Putamen (tissue), 1 donor: ENCODE measurements around the gene AUTS2.

Source experiments
- DNase-seq: peaks from one replicate; pipeline ENCODE4 v3.0.0-alpha.2; 2016; ENCODE audit warnings: low spot score

The AUTS2 gene

GRCh38 chr7:70416986-70417655 is 818.8 kb downstream of the AUTS2 start:
- DNase-seq = peak; percentile 80

DNA sequence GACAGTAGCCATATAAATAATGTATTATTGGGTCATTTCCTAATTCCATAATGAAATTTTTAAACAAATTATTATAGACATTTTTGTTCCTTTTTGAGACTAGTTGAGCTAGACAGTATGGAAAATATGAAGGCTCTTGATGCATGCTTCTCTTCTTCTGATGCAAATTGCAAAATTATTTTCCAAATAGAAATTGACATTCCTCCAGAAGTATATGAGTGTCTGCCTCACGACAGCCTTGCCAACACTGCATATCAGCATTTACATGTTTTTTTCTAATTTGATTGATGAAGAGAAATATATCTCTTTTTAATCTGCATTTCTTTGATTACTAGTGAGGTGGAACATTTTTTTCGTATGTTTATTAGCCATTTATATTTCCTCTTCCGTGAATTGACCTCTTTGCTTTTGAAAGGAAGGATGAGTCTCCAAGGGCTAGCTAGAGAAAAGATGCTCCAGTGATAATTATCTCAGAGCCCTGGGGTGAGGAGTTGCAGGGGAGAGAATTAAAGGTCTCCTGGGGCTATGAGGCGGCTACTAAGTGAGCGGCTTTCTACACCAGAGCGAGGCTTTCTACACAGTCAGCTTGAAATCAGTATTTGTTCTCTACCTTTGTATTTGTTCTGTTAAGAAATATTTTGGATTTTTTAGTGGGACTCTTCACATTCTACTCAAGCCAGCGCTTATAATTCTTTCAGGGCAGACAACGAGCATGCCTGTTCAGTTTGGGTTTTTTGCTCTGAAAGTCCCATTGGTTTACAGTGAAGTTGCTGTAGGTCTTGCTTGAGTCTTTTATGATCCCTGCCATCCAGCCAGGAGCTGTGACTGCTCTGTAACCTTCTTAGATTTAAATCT is 821.5 kb downstream of the AUTS2 start:
- DNase-seq = no peak

- DNase-seq = no peak
Measured at GRCh38 chr7:70420381-70420662, 822.0 kb downstream of the AUTS2 start.

- DNase-seq = no peak
Measured at GRCh38 chr7:70421319-70421718, 823.0 kb downstream of the AUTS2 start.

DNA sequence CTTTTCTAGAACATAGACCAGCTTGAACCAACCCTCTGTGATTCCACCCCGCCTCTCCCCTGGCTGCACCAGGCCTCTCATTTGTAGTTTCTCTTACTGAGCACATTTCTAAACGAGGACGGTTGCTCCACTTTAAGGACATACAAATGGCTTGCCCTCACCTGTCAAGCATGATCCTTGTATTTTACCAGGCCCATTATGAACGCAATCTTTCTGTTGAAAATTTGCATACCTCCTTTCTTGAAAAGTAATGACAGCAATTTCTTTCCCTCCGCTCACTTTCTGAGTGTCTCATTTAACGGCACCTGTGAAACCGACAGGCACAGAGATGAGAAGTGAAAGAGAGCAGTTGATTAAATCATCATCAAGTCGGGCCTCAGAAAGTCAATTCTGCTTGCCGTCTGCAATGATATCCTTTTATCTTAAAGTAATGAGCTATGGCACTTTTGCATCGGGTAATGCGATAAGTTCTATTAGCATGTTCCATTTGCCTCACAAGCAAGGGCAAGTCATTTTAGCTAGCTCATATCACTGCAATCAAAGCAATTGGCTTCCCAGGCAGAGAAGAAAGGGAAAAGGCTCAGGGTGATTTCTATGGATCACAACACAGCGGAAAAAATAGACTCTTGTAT is 828.1 kb downstream of the AUTS2 start:
- peak; percentile 24 for DNase-seq

DNA sequence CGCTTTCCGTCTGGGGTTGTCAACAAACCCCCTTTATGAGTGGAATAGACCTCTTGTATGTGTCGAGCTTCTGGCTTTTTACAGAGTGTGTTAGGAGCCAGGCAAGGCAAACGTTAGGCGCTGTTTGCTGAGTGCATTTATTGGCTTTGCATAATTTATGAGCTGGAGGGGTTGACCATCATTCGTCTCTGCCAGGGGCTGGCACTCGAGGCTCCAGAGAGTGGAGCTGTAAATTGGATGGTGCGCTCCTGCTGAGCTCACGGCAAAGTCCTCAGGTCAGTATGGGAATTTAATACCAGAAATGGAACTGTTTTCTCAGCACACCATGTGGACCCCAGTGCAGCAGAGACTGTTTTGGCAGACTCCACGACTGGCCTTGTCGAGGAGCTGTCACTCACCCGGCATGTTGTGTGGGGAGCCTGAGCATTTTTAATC is 834.3 kb downstream of the AUTS2 start:
- no peak for DNase-seq

DNA sequence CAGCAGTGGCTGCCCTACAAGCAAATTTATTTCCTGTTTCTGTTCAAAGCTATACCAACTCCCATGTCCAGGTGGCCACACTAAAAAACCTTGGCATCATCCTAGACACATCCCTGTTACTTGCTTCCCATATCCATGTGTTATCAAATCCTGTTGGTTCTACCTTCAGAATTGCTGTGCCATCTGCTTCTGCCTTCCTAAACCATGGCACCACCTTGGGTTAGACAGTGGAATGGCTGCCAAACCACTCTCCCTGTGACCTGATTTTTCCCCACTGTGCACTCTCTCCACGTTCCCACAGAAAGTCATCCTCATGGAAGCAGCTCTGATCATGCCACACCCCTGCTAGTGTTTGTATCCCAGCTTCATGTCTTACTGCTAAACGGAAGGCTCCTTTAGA is 836.1 kb downstream of the AUTS2 start:
- no peak for DNase-seq

GRCh38 chr7:70434821-70435220 is 836.5 kb downstream of the AUTS2 start:
- DNase-seq = no peak

- DNase-seq = no peak
Measured at GRCh38 chr7:70435634-70436033, 837.4 kb downstream of the AUTS2 start.

- DNase-seq = no peak
Measured at GRCh38 chr7:70436790-70437350, 838.6 kb downstream of the AUTS2 start.

- no peak for DNase-seq
Measured at GRCh38 chr7:70439651-70440050, 841.4 kb downstream of the AUTS2 start.

- DNase-seq = no peak
Measured at GRCh38 chr7:70446448-70447143, 848.3 kb downstream of the AUTS2 start.

DNA sequence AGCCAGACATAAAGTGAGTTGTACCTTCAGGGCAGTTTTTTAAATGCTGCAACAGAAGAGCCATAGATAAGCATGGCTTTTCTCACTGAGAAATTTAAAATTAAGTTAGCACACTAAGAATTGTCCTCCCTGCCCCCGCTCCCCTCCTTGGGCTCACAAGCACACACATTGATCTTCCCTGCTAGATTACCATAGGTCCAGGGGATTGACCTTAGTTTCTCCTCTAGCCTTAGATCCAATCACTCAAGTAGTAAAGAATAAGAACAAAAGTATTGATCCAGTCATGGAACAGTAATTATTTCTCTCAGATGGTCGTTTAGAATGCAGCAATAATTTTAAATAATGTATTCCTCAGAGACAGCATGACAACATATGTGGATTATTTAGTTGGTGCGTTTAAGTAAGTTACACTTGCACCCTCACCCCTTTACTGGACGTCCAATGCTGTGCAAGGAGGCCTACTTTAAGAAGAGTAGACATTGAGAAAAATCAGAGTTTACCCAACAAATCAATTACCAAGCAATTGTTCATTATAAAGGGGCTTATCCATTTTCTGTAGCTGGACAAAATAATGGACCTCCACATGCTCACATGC is 850.1 kb downstream of the AUTS2 start:
- no peak for DNase-seq

- DNase-seq = no peak
Measured at GRCh38 chr7:70450731-70451130, 852.5 kb downstream of the AUTS2 start.

DNA sequence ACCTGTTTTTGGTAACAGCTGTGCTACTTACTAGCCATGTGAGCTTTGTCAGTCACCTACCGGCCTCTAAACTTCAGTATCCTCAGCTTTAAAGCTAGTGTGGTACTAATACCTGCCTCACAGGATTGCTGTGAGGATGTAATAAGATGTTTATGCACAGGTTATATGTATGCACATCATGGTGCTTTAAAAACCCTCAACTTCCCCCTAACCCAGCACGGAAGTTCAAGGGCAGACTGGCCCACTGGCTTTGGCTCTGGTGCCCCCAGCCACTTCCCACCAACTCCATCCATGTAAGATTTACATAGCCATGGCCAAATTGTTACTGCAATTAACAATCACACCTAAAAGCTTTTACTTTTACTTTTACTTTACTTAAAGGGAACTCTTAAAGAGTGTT is 857.6 kb downstream of the AUTS2 start:
- DNase-seq = no peak

GRCh38 chr7:70456719-70457118 is 858.4 kb downstream of the AUTS2 start:
- DNase-seq = no peak

DNA sequence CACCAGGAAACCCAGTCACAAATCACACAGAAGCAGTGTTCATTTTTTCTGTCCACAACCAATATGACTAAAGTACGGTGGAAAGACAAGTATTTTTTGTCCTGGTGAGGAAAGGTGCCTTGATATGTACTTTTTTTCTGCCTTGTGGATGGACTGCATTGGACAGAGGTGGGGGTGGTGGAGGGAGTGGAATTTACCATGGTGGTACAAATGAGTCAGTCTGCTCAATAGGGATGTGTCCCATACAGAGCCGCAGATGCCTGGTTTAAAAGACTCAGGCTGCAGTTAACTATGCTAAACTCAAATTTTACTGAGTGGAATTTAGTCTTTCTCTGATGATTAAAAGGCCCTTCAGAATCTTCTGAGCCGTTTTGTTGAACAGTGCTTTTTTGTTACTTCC is 859.2 kb downstream of the AUTS2 start:
- DNase-seq = no peak

DNA sequence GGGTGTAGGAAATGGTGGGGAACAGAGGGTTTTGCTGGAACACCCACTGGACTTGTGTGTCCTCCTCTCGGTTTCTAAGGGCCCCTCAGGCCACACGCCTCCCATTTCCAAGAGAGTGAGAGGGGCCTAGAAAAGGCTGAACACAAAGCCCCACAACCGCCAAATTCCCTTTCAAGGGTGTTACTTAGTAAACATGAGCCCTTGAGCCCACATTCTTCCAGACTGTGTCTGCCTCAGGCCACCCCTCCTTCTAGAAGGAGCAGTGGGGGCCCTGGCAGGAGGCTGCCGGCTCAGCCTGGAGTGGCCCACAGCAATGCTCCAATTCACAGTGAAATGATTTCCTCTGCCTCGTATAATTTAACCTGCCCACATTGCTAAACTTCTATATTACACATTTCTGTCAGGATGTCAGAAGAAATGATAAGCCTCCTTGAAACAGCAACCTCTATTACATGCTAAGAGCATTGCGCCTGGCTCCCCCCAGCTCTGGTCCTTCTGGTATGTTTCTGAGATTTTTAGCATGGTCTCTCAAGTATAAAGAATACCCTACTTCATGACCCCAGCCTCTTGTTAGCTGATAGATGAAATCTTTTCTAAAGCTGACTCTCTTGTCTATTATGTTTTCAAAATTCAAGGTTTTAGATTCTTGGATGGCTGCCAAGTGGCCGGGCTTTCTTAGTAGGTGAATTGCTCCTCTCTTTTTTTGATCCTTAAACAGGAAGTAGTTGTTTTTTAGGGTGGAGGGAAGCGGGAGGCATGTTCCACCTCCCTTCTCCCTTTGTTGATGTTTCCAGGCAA is 859.8 kb downstream of the AUTS2 start:
- no peak for DNase-seq

- DNase-seq = no peak
Measured at GRCh38 chr7:70458745-70459144, 860.5 kb downstream of the AUTS2 start.

GRCh38 chr7:70459546-70459945 is 861.3 kb downstream of the AUTS2 start:
- no peak for DNase-seq

GRCh38 chr7:70460071-70460470 is 861.8 kb downstream of the AUTS2 start:
- no peak for DNase-seq
